SK-N-SH (cell line): ENCODE measurements around the gene CEP55. TPM values are rescaled to one million over a fixed set of nuclear protein-coding genes. Genes with fewer than 3 reads are reported as not detected.

ENCODE experiments used
- CTCF ChIA-PET: fragments of 300-600, 350-600 bp; formaldehyde crosslinking; extraction: SDS; loops from one replicate; lab custom pipeline; 2021; lab: Yijun Ruan, JAX
- POLR2A ChIA-PET: fragments of 350-600 bp; sonication (Branson Sonifier 250); formaldehyde crosslinking; extraction: SDS; loops from one replicate; lab custom pipeline; 2020; ENCODE audit warnings: antibody characterized with exemption, inconsistent platforms; lab: Yijun Ruan, JAX
- DNase-seq: peaks from one replicate; pipeline ENCODE4 v3.0.0; 2012
- H2AFZ ChIP-seq: fragments of 200-600 bp; sonication (generic); 2 replicates; pipeline ENCODE4 v1.8.1; 2016; ENCODE audit warnings: antibody characterized with exemption, mild to moderate bottlenecking, low read depth
- H3F3A ChIP-seq: fragments of 200-600 bp; sonication (generic); replicated peaks from 2 replicates; pipeline ENCODE3; 2016; ENCODE audit warnings: antibody characterized with exemption, mild to moderate bottlenecking; ENCODE audit not compliant: insufficient read depth
- H3K27ac ChIP-seq, 2 experiments: fragments of 200-500 bp in 1 of 2; fragments of 200-600 bp in 1 of 2; sonication (Bioruptor generic) in 1 of 2; sonication (generic), shearing (Covaris generic) in 1 of 2; 2 replicates each; pipeline versions ENCODE4 v1.5.1 to v1.6.1; 2014 to 2016; ENCODE audit warnings: low read depth in 2 of 2, inconsistent platforms in 1 of 2, low read length in 1 of 2, mild to moderate bottlenecking in 1 of 2, mixed read lengths in 1 of 2
- H3K27me3 ChIP-seq: fragments of 200-600 bp; sonication (generic), shearing (Covaris generic); 2 replicates; pipeline ENCODE4 v1.6.1; 2016; ENCODE audit warnings: mixed run types; ENCODE audit not compliant: insufficient read depth
- H3K36me3 ChIP-seq, 2 experiments: fragments of 200-500 bp in 1 of 2; fragments of 200-600 bp in 1 of 2; sonication (Bioruptor generic) in 1 of 2; sonication (generic) in 1 of 2; replicated peaks in 1 of 2; 2 replicates each; pipeline versions ENCODE3 to v1.5.1; 2014 to 2016; ENCODE audit warnings: low read length in 1 of 2, mild to moderate bottlenecking in 1 of 2; ENCODE audit not compliant: insufficient read depth in 2 of 2, control insufficient read depth in 1 of 2
- H3K4me1 ChIP-seq, 2 experiments: fragments of 200-500 bp in 1 of 2; fragments of 200-600 bp in 1 of 2; sonication (Bioruptor generic) in 1 of 2; sonication (generic), shearing (Covaris generic) in 1 of 2; 2 replicates each; pipeline versions ENCODE4 v1.5.1 to v1.6.1; 2014 to 2016; ENCODE audit warnings: low read depth in 1 of 2, low read length in 1 of 2, mixed run types in 1 of 2; ENCODE audit not compliant: insufficient read depth in 2 of 2, control insufficient read depth in 1 of 2
- H3K4me2 ChIP-seq: fragments of 200-600 bp; sonication (generic), shearing (Covaris generic); 2 replicates; pipeline ENCODE4 v1.6.1; 2017; ENCODE audit warnings: mixed run types
- H3K4me3 ChIP-seq, 2 experiments: fragments of 200-500 bp in 1 of 2; fragments of 200-600 bp in 1 of 2; sonication (Bioruptor generic) in 1 of 2; sonication (generic), shearing (Covaris generic) in 1 of 2; 2 replicates each; pipeline versions ENCODE4 v1.5.1 to v1.8.1; 2014 to 2016; ENCODE audit warnings: low read depth in 2 of 2, inconsistent platforms in 1 of 2, low read length in 1 of 2, mild to moderate bottlenecking in 1 of 2, mixed read lengths in 1 of 2, moderate library complexity in 1 of 2
- H3K79me2 ChIP-seq: fragments of 200-600 bp; sonication (generic); 2 replicates; pipeline ENCODE4 v1.8.1; 2017; ENCODE audit warnings: mild to moderate bottlenecking; ENCODE audit not compliant: insufficient read depth
- H3K9ac ChIP-seq: fragments of 200-600 bp; sonication (generic); 2 replicates; pipeline ENCODE4 v1.6.1; 2017; ENCODE audit warnings: mixed run types
- H3K9me2 ChIP-seq: fragments of 200-600 bp; sonication (generic); 2 replicates; pipeline ENCODE4 v1.6.1; 2017; ENCODE audit warnings: mixed run types
- H3K9me3 ChIP-seq: fragments of 200-600 bp; sonication (generic); 2 replicates; pipeline ENCODE4 v1.6.1; 2017; ENCODE audit warnings: mixed run types, mild to moderate bottlenecking, moderate library complexity
- H4K20me1 ChIP-seq: fragments of 200-600 bp; sonication (generic); 2 replicates; pipeline ENCODE4 v1.6.1; 2017; ENCODE audit warnings: mild to moderate bottlenecking, mixed run types; ENCODE audit not compliant: insufficient read depth
- CTCF ChIP-seq: fragments of 200-600 bp; sonication (generic); IDR thresholded peaks from 2 replicates; pipeline ENCODE4 v1.6.1; 2017; ENCODE audit warnings: antibody characterized with exemption, mild to moderate bottlenecking, moderate library complexity
- EP300 ChIP-seq, 2 experiments: IDR thresholded peaks; 2 replicates each; pipeline versions ENCODE4 v1.4.0 to v1.6.1; 2012; ENCODE audit warnings: borderline replicate concordance in 1 of 2, low read depth in 1 of 2, low read length in 1 of 2
- FOSL2 ChIP-seq: IDR thresholded peaks from 2 replicates; pipeline ENCODE4 v1.4.0; 2012; ENCODE audit warnings: low read depth, mild to moderate bottlenecking, moderate library complexity, borderline replicate concordance
- FOXJ3 ChIP-seq: sonication (generic); formaldehyde crosslinking; IDR thresholded peaks from 2 replicates; pipeline ENCODE4 v1.5.1; 2020; ENCODE audit warnings: mild to moderate bottlenecking, missing genetic modification reagents
- FOXM1 ChIP-seq: IDR thresholded peaks from 2 replicates; pipeline ENCODE4 v1.4.0; 2012; ENCODE audit warnings: low read depth, mild to moderate bottlenecking
- GABPA ChIP-seq: IDR thresholded peaks from 2 replicates; pipeline ENCODE4 v1.4.0; 2012; ENCODE audit warnings: low read depth, mild to moderate bottlenecking
- JUND ChIP-seq: IDR thresholded peaks from 2 replicates; pipeline ENCODE4 v1.4.0; 2012
- MAX ChIP-seq: IDR thresholded peaks from 2 replicates; pipeline ENCODE4 v1.4.0; 2012; ENCODE audit warnings: low read depth
- NFIC ChIP-seq: IDR thresholded peaks from 2 replicates; pipeline ENCODE4 v1.4.0; 2012; ENCODE audit warnings: borderline replicate concordance
- NRF1 ChIP-seq: IDR thresholded peaks from 2 replicates; pipeline ENCODE4 v1.6.1; 2012; ENCODE audit warnings: low read depth, mild to moderate bottlenecking, low read length
- PBX3 ChIP-seq: IDR thresholded peaks from 2 replicates; pipeline ENCODE4; 2012
- POLR2AphosphoS5 ChIP-seq: IDR thresholded peaks from 2 replicates; pipeline ENCODE4 v1.6.1; 2012; ENCODE audit warnings: low read depth, low read length
- REST ChIP-seq: IDR thresholded peaks from 2 replicates; pipeline ENCODE4 v1.6.1; 2012; ENCODE audit warnings: mild to moderate bottlenecking, low read depth, low read length, moderate library complexity
- RXRA ChIP-seq: IDR thresholded peaks from 2 replicates; pipeline ENCODE4 v1.4.0; 2012; ENCODE audit warnings: low read depth, mild to moderate bottlenecking, borderline replicate concordance
- SIN3A ChIP-seq: IDR thresholded peaks from 2 replicates; pipeline ENCODE4 v1.6.1; 2012; ENCODE audit warnings: low read depth, mild to moderate bottlenecking, low read length, moderate library complexity, borderline replicate concordance
- SMC3 ChIP-seq: IDR thresholded peaks from 2 replicates; pipeline ENCODE4 v1.6.1; 2012; ENCODE audit warnings: low read depth, low read length, improper control_type of control experiment
- TCF12 ChIP-seq: IDR thresholded peaks from 2 replicates; pipeline ENCODE4 v1.4.0; 2012
- TEAD4 ChIP-seq: IDR thresholded peaks from 2 replicates; pipeline ENCODE4 v1.4.0; 2012; ENCODE audit warnings: mild to moderate bottlenecking, borderline replicate concordance; ENCODE audit not compliant: insufficient read depth
- USF1 ChIP-seq: IDR thresholded peaks from 2 replicates; pipeline ENCODE4 v1.4.0; 2012; ENCODE audit warnings: low read depth, borderline replicate concordance
- WGBS: methylation state at CpG from one replicate; pipeline ENCODE4 v1.1.6; 2017; ENCODE audit warnings: low lambda C conversion rate; 5-methylcytosine and 5-hydroxymethylcytosine counted together
- polyA plus RNA-seq, 3 experiments: library from polyadenylated mRNA; depleted of rRNA; stranded (reverse); fragments of >200 nt; gene quantifications; 2 replicates each; pipeline ENCODE4 v1.2.3, GENCODE V29; 2012

Gene CEP55
- polyA plus RNA-seq, 1 of the 3 experiments (the other 2 are of a cell fraction): 9.8 TPM

GRCh38 chr10:93468461-93469213 is 27.8 kb upstream of the CEP55 start:
- Histone ChIP-seq H3K9ac (peak overlapping the region; percentile 88), H2AFZ (no peak overlapping the region), H3K36me3 (peaks cover 0 to 24% of the 10 kb centered on the region in 2 experiments), H3K9me3 (no peaks in the 10 kb centered on the region), H4K20me1 (no peaks in the 10 kb centered on the region), H3K4me3 (peak overlapping the region; percentile 2 to 29; a peak in 3 of 4 replicates), H3K9me2 (no peaks in the 10 kb centered on the region), H3F3A (peaks cover 83% of the 10 kb centered on the region), H3K27me3 (no peaks in the 10 kb centered on the region), H3K79me2 (peaks cover 77% of the 10 kb centered on the region), H3K4me2 (peak overlapping the region; percentile 64), H3K4me1 (peaks cover 15 to 52% of the 10 kb centered on the region in 2 experiments; a peak in 3 of 4 replicates), H3K27ac (peak overlapping the region; percentile 80 to 99; a peak in 3 of 4 replicates)
- WGBS: 41% methylated on average over 10 of the region's 10 CpGs
- no peak for DNase-seq
- TF ChIP-seq CTCF: 0 out of 2 replicates have a peak, but pooled peaks have one; percentile 18
- peak; percentile 81; the same call in 1 of the 2 replicates for TF ChIP-seq POLR2AphosphoS5
- TF ChIP-seq PBX3: peak; percentile 74
- 0 out of 2 replicates have a peak, but pooled peaks have one; percentile 37 for TF ChIP-seq SIN3A
- TF ChIP-seq FOXJ3: no peak
- peak; percentile 80; the same call in 1 of the 2 replicates for TF ChIP-seq RXRA
- TF ChIP-seq EP300 (IDR thresholded peaks at IDR 0.05; ENCODE audit: borderline replicate concordance in 1 of 2, low read depth in 1 of 2, low read length in 1 of 2): peak in 1 of 2 experiments; percentile 86; a peak in 2 of 4 replicates
- peak; percentile 94 for TF ChIP-seq FOSL2
- no peak for TF ChIP-seq USF1
- peak; percentile 83; the same call in 1 of the 2 replicates for TF ChIP-seq TCF12
- TF ChIP-seq NRF1: no peak
- peak; percentile 79; the same call in 1 of the 2 replicates for TF ChIP-seq MAX
- peak; percentile 21; the same call in 1 of the 2 replicates for TF ChIP-seq FOXM1
- no peak for TF ChIP-seq SMC3
- peak; percentile 81 for TF ChIP-seq TEAD4
- TF ChIP-seq JUND: peak; percentile 84
- peak; percentile 85; the same call in 1 of the 2 replicates for TF ChIP-seq NFIC
- TF ChIP-seq GABPA: 0 out of 2 replicates have a peak, but pooled peaks have one; percentile 5
- 0 out of 2 replicates have a peak, but pooled peaks have one; percentile 14 for TF ChIP-seq REST
- CTCF ChIA-PET: interaction anchor here (0.6 to 8.8 kb wide), 4 partner anchors 8 to 116 kb away, joined by 3 to 92 read pairs (median 4); no protein-coding TSS in a partner anchor
- POLR2A ChIA-PET: no interaction called here
